ENCODE measurements around the gene TOLLIP.

Gene TOLLIP

DNA sequence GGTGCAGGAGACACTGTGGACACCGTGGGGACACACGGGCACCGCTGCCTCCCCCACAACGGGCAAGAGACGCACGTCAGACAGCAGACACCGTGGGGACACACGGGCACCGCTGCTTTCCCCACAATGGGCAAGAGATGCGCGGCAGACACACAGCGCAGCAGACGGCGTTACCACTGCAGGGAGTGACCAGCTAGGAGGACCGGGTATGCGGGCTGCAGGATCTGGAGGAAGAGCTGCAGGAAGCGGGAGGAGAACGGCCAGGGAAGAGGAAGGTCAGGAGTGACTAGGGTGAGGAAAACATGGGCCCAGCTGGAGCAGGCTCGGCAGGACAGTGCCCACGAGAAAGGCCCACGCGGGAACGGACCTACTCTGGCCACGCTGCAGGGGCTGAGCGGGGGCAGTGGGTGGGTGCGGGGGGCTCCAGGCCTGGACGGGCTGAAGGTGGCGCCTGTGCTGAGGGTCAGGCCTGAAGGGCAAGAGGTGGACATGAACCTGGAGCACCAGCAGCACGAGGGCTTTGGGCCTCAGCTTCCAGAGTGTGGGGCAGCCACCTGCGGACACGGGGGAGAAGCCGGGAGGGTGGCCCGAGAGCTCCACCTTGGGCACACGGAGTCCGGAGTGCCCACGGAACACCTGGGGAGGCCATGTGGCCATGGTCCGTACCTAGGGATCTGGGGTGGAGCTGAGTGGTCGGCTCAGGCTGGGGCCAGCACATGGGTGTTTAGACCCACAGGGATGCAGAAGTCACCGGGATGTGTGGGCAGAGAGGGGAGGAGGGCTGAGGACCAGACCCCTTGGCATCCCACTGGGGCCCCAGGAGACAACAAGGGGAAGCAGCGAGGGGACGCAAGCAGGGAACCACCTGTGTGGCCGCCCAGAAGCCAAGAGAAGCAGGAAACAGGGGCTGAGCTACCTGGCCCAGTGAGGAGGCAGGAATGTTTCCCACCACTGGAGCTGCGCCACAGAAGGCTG, 16.5 kb downstream of the TOLLIP start:
- Mint-ChIP-seq H3K36me3 (ENCODE audit: low read depth) (peaks cover 95% of the 10 kb centered on the region), H3K4me3 (no peak overlapping the region), H3K27me3 (no peaks in the 10 kb centered on the region), H3K27ac (no peak overlapping the region), H3K4me1 (ENCODE audit: low read depth) (peaks cover 20% of the 10 kb centered on the region), H3K9me3 (no peaks in the 10 kb centered on the region)
- intact Hi-C loops (cut with micrococcal nuclease), result loop anchor here (5.0 kb wide), 1 partner anchor 224 kb away; no protein-coding TSS in a partner anchor

DNA sequence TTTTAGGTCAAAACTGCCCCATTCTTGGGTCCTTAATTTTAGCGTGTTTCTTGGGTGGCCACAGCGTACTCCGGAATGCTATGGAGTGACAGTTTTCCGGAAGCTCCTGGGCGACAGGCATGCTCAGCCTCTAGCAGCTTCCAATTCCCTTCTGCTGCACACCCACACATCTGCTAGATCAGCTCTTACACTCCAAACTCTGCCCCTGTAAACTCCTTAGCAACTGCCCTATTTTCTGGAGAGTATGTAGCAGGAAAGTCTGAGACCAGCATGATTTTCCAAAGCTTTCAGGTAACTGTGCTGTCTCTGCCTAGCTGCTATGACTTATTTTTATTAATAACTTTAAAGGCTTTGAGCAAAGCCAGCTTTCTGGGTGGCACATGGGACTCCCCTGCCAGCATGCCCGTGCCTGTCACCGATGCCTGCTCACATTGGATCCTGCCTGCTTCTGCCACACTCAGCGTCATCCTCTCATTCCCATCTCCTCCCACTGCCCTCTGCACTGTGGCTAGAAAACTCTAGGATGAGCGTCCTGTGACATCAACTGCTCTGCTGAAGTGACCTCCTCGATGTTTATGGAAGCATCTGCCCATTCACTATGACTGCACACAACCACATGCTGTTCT, 17.3 kb downstream of the TOLLIP start:
- intact Hi-C loops (cut with micrococcal nuclease), result loop anchor here (5.0 kb wide), 1 partner anchor 225 kb away; no protein-coding TSS in a partner anchor
- H3K9me3 Mint-ChIP-seq, result no peaks in the 10 kb centered on the region
- H3K4me3 Mint-ChIP-seq, result no peak overlapping the region
- H3K27ac Mint-ChIP-seq, result no peak overlapping the region
- no peaks in the 10 kb centered on the region for H3K27me3 Mint-ChIP-seq
- H3K4me1 Mint-ChIP-seq (ENCODE audit: low read depth), result peaks cover 14% of the 10 kb centered on the region
- peaks cover 92% of the 10 kb centered on the region for H3K36me3 Mint-ChIP-seq (ENCODE audit: low read depth)

GRCh38 chr11:1291295-1292017, 18.0 kb downstream of the TOLLIP start:
- no peak overlapping the region for H3K4me3 Mint-ChIP-seq
- no peaks in the 10 kb centered on the region for H3K27me3 Mint-ChIP-seq
- peaks cover 95% of the 10 kb centered on the region for H3K36me3 Mint-ChIP-seq (ENCODE audit: low read depth)
- intact Hi-C loops (cut with micrococcal nuclease), result loop anchor here (5.0 kb wide), 1 partner anchor 226 kb away; no protein-coding TSS in a partner anchor
- no peaks in the 10 kb centered on the region for H3K9me3 Mint-ChIP-seq
- H3K4me1 Mint-ChIP-seq (ENCODE audit: low read depth), result peaks cover 14% of the 10 kb centered on the region
- no peak overlapping the region for H3K27ac Mint-ChIP-seq

DNA sequence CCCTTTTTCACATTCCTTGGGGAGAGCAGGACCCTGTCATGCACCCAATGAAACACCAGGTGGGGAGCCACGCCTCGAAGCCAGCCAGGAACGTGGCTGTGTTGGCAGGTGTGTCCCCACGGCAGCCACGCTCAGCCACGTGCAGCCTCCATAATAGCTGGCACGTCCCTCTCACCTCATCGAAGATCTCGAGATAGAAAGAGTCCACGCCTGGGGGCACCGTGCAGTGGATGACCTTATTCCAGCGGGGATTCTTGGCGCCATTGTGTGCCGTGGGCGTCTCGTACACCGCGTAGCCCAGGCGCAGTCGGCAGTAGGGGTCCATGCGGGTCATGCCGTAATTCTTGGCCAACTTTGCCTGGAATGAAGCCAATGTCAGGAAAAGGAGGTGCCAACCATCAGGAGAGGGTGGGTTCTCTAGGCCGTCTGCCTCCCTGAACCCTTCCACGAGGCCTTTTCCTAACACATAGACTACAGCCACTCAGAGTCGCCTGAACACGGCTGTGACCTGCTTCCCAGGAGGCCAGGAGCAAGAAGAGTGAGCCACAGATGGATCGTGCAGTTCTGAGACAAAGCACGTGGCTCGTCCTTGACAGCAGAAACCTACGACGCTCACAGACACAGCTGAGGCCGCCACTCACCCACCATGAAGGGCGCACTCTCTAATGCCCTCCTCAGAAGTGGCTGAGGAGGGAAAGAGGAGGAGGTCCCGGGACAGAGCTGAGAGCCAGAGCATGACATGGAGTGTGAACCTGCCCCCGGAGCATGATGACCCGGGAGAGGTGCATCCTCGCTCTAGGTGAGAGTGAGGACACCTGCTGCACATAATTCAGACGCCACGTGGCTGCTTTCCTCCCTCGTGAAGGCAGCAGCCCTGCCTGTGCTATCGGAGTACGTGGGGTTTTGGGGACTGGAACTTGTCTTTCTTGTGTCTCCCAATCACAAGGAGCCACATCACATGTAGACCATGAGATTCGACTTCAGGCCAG, 19.1 kb downstream of the TOLLIP start:
- peaks cover 95% of the 10 kb centered on the region for H3K36me3 Mint-ChIP-seq (ENCODE audit: low read depth)
- H3K4me3 Mint-ChIP-seq, result no peak overlapping the region
- H3K4me1 Mint-ChIP-seq (ENCODE audit: low read depth), result peaks cover 14% of the 10 kb centered on the region
- intact Hi-C loops (cut with micrococcal nuclease), result loop anchor here (5.0 kb wide), 1 partner anchor 227 kb away; no protein-coding TSS in a partner anchor
- no peaks in the 10 kb centered on the region for H3K9me3 Mint-ChIP-seq
- H3K27ac Mint-ChIP-seq, result no peak overlapping the region
- H3K27me3 Mint-ChIP-seq, result no peaks in the 10 kb centered on the region

DNA sequence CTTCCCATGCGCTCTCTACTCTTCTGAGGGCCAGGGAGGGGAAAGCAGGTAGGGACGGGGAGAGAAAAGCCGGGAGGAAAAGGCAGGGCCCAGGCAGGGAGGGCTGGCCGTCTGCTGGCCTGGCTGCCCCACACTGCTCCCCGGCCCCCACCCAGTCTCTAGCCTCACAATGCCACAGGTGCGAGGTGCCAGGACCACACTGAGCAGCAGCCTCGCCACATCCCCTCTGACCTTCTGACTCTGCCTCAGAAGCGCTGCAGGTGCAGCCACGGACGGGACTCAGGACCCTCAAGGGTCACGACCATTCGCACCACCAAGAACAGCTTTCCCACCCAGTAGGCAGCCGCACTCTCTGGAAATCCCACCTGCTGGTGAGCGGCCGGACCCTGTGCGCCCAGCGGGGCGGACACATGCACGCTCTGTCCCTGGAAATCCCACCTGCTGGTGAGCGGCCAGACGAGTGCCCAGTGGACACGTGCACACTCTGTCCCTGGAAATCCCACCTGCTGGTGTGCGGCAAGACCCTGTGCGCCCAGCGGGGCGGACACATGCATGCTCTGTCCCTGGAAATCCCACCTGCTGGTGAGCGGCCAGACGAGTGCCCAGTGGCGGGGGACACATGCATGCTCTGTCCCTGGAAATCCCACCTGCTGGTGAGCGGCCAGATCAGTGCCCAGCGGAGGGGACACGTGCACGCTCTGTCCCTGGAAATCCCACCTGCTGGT, 20.1 kb downstream of the TOLLIP start:
- Mint-ChIP-seq H3K4me1 (ENCODE audit: low read depth) (peaks cover 14% of the 10 kb centered on the region), H3K27ac (no peak overlapping the region), H3K27me3 (no peaks in the 10 kb centered on the region), H3K9me3 (no peaks in the 10 kb centered on the region), H3K4me3 (no peak overlapping the region), H3K36me3 (ENCODE audit: low read depth) (peaks cover 97% of the 10 kb centered on the region)
- intact Hi-C loops (cut with micrococcal nuclease), result no loop called here

GRCh38 chr11:1288426-1289151, 20.8 kb downstream of the TOLLIP start:
- Mint-ChIP-seq H3K4me3 (no peak overlapping the region), H3K9me3 (no peaks in the 10 kb centered on the region), H3K27ac (no peak overlapping the region), H3K27me3 (no peaks in the 10 kb centered on the region), H3K4me1 (ENCODE audit: low read depth) (peaks cover 12% of the 10 kb centered on the region), H3K36me3 (ENCODE audit: low read depth) (peaks cover 98% of the 10 kb centered on the region)
- intact Hi-C loops (cut with micrococcal nuclease), result no loop called here

GRCh38 chr11:1287928-1288327, 21.5 kb downstream of the TOLLIP start:
- peaks cover 6% of the 10 kb centered on the region for H3K4me1 Mint-ChIP-seq (ENCODE audit: low read depth)
- H3K9me3 Mint-ChIP-seq, result no peaks in the 10 kb centered on the region
- H3K36me3 Mint-ChIP-seq (ENCODE audit: low read depth), result peaks cover 98% of the 10 kb centered on the region
- H3K4me3 Mint-ChIP-seq, result no peak overlapping the region
- H3K27ac Mint-ChIP-seq, result no peak overlapping the region
- H3K27me3 Mint-ChIP-seq, result no peaks in the 10 kb centered on the region
- intact Hi-C loops (cut with micrococcal nuclease), result no loop called here

GRCh38 chr11:1285876-1286275, 23.6 kb downstream of the TOLLIP start:
- Mint-ChIP-seq H3K27ac (no peak overlapping the region), H3K4me3 (no peak overlapping the region), H3K27me3 (no peaks in the 10 kb centered on the region), H3K4me1 (ENCODE audit: low read depth) (no peaks in the 10 kb centered on the region), H3K36me3 (ENCODE audit: low read depth) (peaks cover 94% of the 10 kb centered on the region), H3K9me3 (no peaks in the 10 kb centered on the region)
- intact Hi-C loops (cut with micrococcal nuclease), result no loop called here

- Mint-ChIP-seq H3K27me3 (no peaks in the 10 kb centered on the region), H3K9me3 (no peaks in the 10 kb centered on the region), H3K4me1 (ENCODE audit: low read depth) (no peaks in the 10 kb centered on the region), H3K4me3 (no peak overlapping the region), H3K36me3 (ENCODE audit: low read depth) (peaks cover 94% of the 10 kb centered on the region), H3K27ac (no peak overlapping the region)
- intact Hi-C loops (cut with micrococcal nuclease), result no loop called here
Measured at GRCh38 chr11:1285316-1285744, 24.1 kb downstream of the TOLLIP start.

DNA sequence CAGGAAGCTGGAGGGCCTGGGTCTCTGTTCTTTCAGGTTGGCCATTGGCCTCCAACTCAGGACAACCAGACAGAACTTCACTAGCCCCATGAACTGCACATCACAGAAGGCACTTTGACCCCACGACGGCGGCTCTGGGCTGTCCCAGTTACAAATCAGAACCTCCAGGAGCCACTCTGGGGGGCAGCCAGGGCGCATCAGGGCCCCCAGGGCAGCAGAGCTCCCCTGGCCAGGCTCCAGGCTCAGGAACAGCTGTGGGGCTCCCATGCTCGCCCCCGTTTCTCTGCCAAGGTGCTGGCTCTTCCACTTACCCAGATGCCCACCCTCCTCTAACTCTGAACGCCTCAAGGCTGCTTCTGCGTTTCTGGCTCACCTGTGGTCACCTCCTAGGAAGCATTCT, 25.5 kb downstream of the TOLLIP start:
- Mint-ChIP-seq H3K4me1 (ENCODE audit: low read depth) (no peaks in the 10 kb centered on the region), H3K27ac (no peak overlapping the region), H3K9me3 (no peaks in the 10 kb centered on the region), H3K36me3 (ENCODE audit: low read depth) (peaks cover 94% of the 10 kb centered on the region), H3K27me3 (no peaks in the 10 kb centered on the region), H3K4me3 (no peak overlapping the region)
- intact Hi-C loops (cut with micrococcal nuclease), result no loop called here

DNA sequence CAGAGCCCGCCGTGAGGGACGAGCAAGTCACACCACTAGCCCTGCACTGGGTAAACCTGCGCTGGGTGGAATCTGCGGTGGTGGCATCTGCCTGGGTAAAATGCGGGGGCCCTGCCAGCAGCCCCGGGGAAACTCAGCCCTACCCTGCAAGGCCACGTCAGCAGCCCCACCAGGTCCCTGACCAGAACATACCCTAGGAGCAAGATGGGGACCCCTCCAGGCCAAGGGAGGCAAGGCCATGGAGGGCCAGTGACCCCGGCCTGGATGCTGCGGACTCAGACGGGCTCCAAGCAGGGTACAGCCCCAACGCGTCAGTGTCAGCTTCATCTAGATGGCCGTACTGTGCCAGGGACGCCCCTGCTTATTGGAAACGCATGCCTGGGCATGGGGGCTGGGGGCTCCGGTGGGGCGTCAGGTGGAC, 26.3 kb downstream of the TOLLIP start:
- Mint-ChIP-seq H3K4me3 (no peak overlapping the region), H3K36me3 (ENCODE audit: low read depth) (peaks cover 94% of the 10 kb centered on the region)

GRCh38 chr11:1281974-1282365, 27.5 kb downstream of the TOLLIP start:
- Mint-ChIP-seq H3K4me3 (no peak overlapping the region), H3K36me3 (ENCODE audit: low read depth) (peaks cover 97% of the 10 kb centered on the region), H3K9me3 (no peaks in the 10 kb centered on the region), H3K27me3 (no peaks in the 10 kb centered on the region), H3K27ac (no peak overlapping the region), H3K4me1 (ENCODE audit: low read depth) (no peaks in the 10 kb centered on the region)
- intact Hi-C loops (cut with micrococcal nuclease), result no loop called here

More for the DNA sequence above, 26.3 kb downstream of the TOLLIP start:
- Mint-ChIP-seq H3K4me1 (ENCODE audit: low read depth) (no peaks in the 10 kb centered on the region), H3K27me3 (no peaks in the 10 kb centered on the region), H3K9me3 (no peaks in the 10 kb centered on the region), H3K27ac (no peak overlapping the region)
- intact Hi-C loops (cut with micrococcal nuclease), result no loop called here
